ENCODE measurements around the gene CABYR.

GRCh38 chr18:24138409-24138788, 463 bp upstream of the CABYR start:
- no peak for TF ChIP-seq CTCF (IDR thresholded peaks at IDR 0.05)
- no peak for TF ChIP-seq EP300 (IDR thresholded peaks at IDR 0.05)
- TF ChIP-seq POLR2AphosphoS5 (IDR thresholded peaks at IDR 0.05), result no peak
- no peak for TF ChIP-seq POLR2A (IDR thresholded peaks at IDR 0.05)
